Measurements from ENCODE around the gene EIF1AD. TPM values are rescaled to one million over a fixed set of nuclear protein-coding genes. Genes with fewer than 3 reads are reported as not detected.

The EIF1AD gene
- total and polyA plus RNA-seq, 4 donors, result 22.0 to 33.2 (median 28.7) TPM

DNA sequence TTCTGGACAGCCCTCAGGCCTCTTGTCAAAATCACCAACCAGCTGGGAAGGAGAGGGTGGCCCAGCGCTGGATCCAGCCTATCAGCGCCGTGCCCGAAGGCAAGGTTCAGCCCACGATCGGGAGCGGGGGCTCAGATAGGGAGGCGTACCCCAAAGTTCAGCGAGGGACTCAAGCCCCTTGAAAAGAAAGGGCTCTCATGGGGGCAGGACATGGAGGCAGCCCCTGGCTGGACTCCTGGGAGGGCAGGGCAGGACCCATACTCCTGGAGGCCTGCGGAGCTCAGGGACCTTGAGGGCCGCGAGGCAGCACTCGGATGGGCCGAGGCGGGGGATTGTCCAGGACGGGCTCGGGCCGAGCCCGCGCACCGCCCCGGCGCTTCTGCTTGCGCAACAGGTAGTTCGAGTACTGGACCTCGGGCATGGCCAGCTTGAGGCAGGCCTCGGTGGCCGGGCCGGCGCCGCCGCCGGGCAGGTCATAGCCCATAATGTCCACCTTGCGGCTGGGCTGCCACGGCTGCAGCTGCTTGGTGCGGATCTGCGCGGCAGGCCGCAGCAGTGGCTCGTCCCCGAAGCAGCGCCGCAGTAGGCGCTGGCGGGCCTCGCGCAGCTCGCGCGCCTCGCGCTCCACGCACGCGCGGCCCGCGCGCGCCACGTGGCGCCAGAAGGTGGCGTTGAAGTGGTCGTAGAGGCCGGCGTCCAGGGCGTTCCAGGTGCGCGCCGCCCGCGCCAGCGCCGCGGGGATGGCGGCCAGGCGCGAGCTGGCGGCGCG, 40.5 kb upstream of the EIF1AD start:
- TF ChIP-seq, protein P1, sequence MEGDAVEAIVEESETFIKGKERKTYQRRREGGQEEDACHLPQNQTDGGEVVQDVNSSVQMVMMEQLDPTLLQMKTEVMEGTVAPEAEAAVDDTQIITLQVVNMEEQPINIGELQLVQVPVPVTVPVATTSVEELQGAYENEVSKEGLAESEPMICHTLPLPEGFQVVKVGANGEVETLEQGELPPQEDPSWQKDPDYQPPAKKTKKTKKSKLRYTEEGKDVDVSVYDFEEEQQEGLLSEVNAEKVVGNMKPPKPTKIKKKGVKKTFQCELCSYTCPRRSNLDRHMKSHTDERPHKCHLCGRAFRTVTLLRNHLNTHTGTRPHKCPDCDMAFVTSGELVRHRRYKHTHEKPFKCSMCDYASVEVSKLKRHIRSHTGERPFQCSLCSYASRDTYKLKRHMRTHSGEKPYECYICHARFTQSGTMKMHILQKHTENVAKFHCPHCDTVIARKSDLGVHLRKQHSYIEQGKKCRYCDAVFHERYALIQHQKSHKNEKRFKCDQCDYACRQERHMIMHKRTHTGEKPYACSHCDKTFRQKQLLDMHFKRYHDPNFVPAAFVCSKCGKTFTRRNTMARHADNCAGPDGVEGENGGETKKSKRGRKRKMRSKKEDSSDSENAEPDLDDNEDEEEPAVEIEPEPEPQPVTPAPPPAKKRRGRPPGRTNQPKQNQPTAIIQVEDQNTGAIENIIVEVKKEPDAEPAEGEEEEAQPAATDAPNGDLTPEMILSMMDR (IDR thresholded peaks at IDR 0.05; ENCODE audit: control extremely low read depth, extremely low read depth), result no peak
- Histone ChIP-seq H3K27me3 (ENCODE audit: control insufficient read depth in 3 of 3, insufficient read depth in 3 of 3, low read length in 2 of 3) (peaks cover 0 to 1% (median 0%) of the 10 kb centered on the region in 3 donors), H3K27ac (ENCODE audit: low read depth in 1 of 2, low read length in 1 of 2) (no peak overlapping the region), H3K4me3 (no peak overlapping the region), H3K9me3 (ENCODE audit: control insufficient read depth in 4 of 4, insufficient read depth in 3 of 4, low read length in 3 of 4) (no peaks in the 10 kb centered on the region), H3K4me1 (ENCODE audit: control insufficient read depth in 5 of 5, insufficient read depth in 5 of 5, low read length in 5 of 5) (peaks cover 0 to 3% (median 0%) of the 10 kb centered on the region in 5 donors), H3K36me3 (ENCODE audit: control insufficient read depth in 4 of 4, insufficient read depth in 4 of 4, low read length in 4 of 4) (no peaks in the 10 kb centered on the region), H3K9ac (ENCODE audit: insufficient read depth in 1 of 2, low read length in 2 of 2) (no peak overlapping the region)
- no peak for DNase-seq
- ATAC-seq (ENCODE audit: insufficient read depth, low FRiP score), result no peak
- 96 to 97% methylated on average over 79 to 81 of the region's 81 CpGs for WGBS, 2 donors

DNA sequence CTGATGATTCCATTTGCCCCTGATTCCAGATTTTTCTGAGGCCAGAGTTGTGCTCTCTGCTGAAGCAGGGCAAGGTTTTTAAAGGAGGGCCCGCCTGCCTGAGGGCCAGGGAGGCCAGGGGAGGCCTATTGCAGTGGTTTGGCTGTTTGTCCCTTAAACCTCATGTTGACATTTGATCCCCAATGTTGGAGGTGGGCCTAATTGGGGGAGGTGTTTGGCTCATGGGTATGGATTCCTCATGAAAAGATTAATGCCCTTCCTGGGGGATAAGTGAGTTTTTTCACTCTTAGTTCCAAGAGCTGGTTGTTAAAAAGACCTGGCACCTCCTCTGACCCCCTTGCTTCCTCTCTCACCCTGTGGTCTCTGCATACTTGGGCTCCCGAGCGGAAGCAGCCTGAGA, 37.8 kb upstream of the EIF1AD start:
- ATAC-seq (ENCODE audit: insufficient read depth, low FRiP score), result no peak
- no peaks in the 10 kb centered on the region for H3K9me3 ChIP-seq (ENCODE audit: control insufficient read depth in 4 of 4, insufficient read depth in 3 of 4, low read length in 3 of 4)
- H3K27ac ChIP-seq (ENCODE audit: low read depth in 1 of 2, low read length in 1 of 2), result no peak overlapping the region
- WGBS, 2 donors, result 84 to 87% methylated on average over 3 of the region's 3 CpGs
- no peak for DNase-seq
- TF ChIP-seq, protein P1 (IDR thresholded peaks at IDR 0.05; ENCODE audit: control extremely low read depth, extremely low read depth), result no peak
- H3K4me1 ChIP-seq (ENCODE audit: control insufficient read depth in 5 of 5, insufficient read depth in 5 of 5, low read length in 5 of 5), result no peaks in the 10 kb centered on the region
- H3K36me3 ChIP-seq (ENCODE audit: control insufficient read depth in 4 of 4, insufficient read depth in 4 of 4, low read length in 4 of 4), result no peaks in the 10 kb centered on the region
- no peaks in the 10 kb centered on the region for H3K27me3 ChIP-seq (ENCODE audit: control insufficient read depth in 3 of 3, insufficient read depth in 3 of 3, low read length in 2 of 3)
- no peak overlapping the region for H3K4me3 ChIP-seq
- no peak overlapping the region for H3K9ac ChIP-seq (ENCODE audit: insufficient read depth in 1 of 2, low read length in 2 of 2)

DNA sequence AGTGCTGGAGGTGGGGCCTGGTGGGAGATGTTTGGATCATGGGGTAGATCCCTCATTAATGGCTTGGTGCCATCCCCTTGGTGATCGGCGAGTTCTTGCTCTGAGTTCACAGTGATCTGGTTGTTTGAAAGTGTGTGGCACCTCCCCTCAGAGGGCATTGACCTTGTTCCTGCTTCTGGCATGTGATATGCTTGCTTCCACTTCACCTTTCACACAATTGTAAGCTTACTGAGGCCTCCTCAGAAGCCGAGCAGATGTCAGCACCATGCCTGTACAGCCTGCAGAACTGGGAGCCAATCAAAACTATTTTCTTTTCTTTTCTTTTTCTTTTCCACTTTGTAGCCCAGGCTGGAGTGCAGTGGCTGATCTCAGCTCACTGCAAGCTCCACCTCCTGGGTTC, 35.4 kb upstream of the EIF1AD start:
- 88 to 100% methylated on average over 3 of the region's 3 CpGs for WGBS, 2 donors
- no peak overlapping the region for H3K4me3 ChIP-seq
- no peaks in the 10 kb centered on the region for H3K4me1 ChIP-seq (ENCODE audit: control insufficient read depth in 5 of 5, insufficient read depth in 5 of 5, low read length in 5 of 5)
- H3K36me3 ChIP-seq (ENCODE audit: control insufficient read depth in 4 of 4, insufficient read depth in 4 of 4, low read length in 4 of 4), result no peaks in the 10 kb centered on the region
- DNase-seq, result no peak
- no peak overlapping the region for H3K27ac ChIP-seq (ENCODE audit: low read depth in 1 of 2, low read length in 1 of 2)
- TF ChIP-seq, protein P1 (IDR thresholded peaks at IDR 0.05; ENCODE audit: control extremely low read depth, extremely low read depth), result no peak
- H3K9me3 ChIP-seq (ENCODE audit: control insufficient read depth in 4 of 4, insufficient read depth in 3 of 4, low read length in 3 of 4), result no peaks in the 10 kb centered on the region
- no peaks in the 10 kb centered on the region for H3K27me3 ChIP-seq (ENCODE audit: control insufficient read depth in 3 of 3, insufficient read depth in 3 of 3, low read length in 2 of 3)
- no peak for ATAC-seq (ENCODE audit: insufficient read depth, low FRiP score)
- no peak overlapping the region for H3K9ac ChIP-seq (ENCODE audit: insufficient read depth in 1 of 2, low read length in 2 of 2)

DNA sequence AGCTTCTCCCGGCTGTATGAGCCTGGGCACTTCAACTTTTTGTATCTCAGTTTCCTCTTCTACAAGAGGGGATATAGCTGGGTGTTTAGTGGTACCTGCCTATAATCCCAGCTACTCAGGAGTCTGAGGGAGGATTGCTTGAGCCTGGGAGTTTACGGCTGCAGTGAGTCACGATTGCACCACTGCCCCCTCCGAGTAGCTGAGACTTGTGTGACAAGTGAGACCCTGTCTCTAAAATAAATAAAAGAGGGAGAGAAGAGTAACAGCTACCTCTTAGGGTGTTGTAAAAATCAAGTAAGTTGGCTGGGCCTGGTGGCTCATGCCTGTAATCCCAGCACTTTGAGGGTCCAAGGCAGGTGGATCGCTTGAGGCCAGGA, 34.4 kb upstream of the EIF1AD start:
- TF ChIP-seq, protein P1 (IDR thresholded peaks at IDR 0.05; ENCODE audit: control extremely low read depth, extremely low read depth), result no peak
- H3K36me3 ChIP-seq (ENCODE audit: control insufficient read depth in 4 of 4, insufficient read depth in 4 of 4, low read length in 4 of 4), result no peaks in the 10 kb centered on the region
- 71 to 88% methylated on average over 5 of the region's 5 CpGs for WGBS, 2 donors
- no peaks in the 10 kb centered on the region for H3K9me3 ChIP-seq (ENCODE audit: control insufficient read depth in 4 of 4, insufficient read depth in 3 of 4, low read length in 3 of 4)
- no peaks in the 10 kb centered on the region for H3K4me1 ChIP-seq (ENCODE audit: control insufficient read depth in 5 of 5, insufficient read depth in 5 of 5, low read length in 5 of 5)
- no peak overlapping the region for H3K9ac ChIP-seq (ENCODE audit: insufficient read depth in 1 of 2, low read length in 2 of 2)
- H3K27ac ChIP-seq (ENCODE audit: low read depth in 1 of 2, low read length in 1 of 2), result no peak overlapping the region
- no peak overlapping the region for H3K4me3 ChIP-seq
- DNase-seq (no peak), ATAC-seq (ENCODE audit: insufficient read depth, low FRiP score) (no peak)
- no peaks in the 10 kb centered on the region for H3K27me3 ChIP-seq (ENCODE audit: control insufficient read depth in 3 of 3, insufficient read depth in 3 of 3, low read length in 2 of 3)

All from lung (tissue), 12 donors.